Effector memory CD8-positive, alpha-beta T cell (primary cell): Measurements from ENCODE around the gene KCNIP4.

Source experiments
- ATAC-seq: fragments of 150-1000 bp; cut with Tn5 transposase; replicated peaks from 2 replicates; pipeline ENCODE4 v1.10.0; 2021; ENCODE audit warnings: mild to moderate bottlenecking, moderate library complexity
- DNase-seq, 3 experiments: peaks; one replicate each; pipeline ENCODE4 v3.0.0; 2021
- H3K27ac Mint-ChIP-seq, 2 donors: one replicate each; pipeline ENCODE4 v1.8.0; 2022; ENCODE audit warnings: mild to moderate bottlenecking in 2 of 2, mixed read lengths in 2 of 2, moderate library complexity in 2 of 2
- H3K27me3 Mint-ChIP-seq, 2 donors: one replicate each; pipeline ENCODE4 v1.8.0; 2022; ENCODE audit warnings: mixed read lengths in 2 of 2
- H3K36me3 Mint-ChIP-seq: one replicate; pipeline ENCODE4 v1.8.0; 2022; ENCODE audit warnings: mild to moderate bottlenecking, moderate library complexity, mixed read lengths; ENCODE audit not compliant: insufficient read depth
- H3K4me1 Mint-ChIP-seq, 2 donors: one replicate each; pipeline ENCODE4 v1.8.0; 2022; ENCODE audit warnings: low read depth in 2 of 2, mixed read lengths in 2 of 2
- H3K4me3 Mint-ChIP-seq, 2 donors: one replicate each; pipeline ENCODE4 v1.8.0; 2022; ENCODE audit warnings: mild to moderate bottlenecking in 2 of 2, mixed read lengths in 2 of 2, moderate library complexity in 2 of 2
- H3K9me3 Mint-ChIP-seq, 2 donors: one replicate each; pipeline ENCODE4 v1.8.0; 2022; ENCODE audit warnings: mixed read lengths in 2 of 2

The KCNIP4 gene

GRCh38 chr4:21184788-21185187 lies 763.8 kb downstream of the KCNIP4 start:
- H3K27ac Mint-ChIP-seq: no peak overlapping the region
- no peaks in the 10 kb centered on the region for H3K4me1 Mint-ChIP-seq
- H3K9me3 Mint-ChIP-seq: peaks cover 0 to 7% of the 10 kb centered on the region in 2 donors
- ATAC-seq: no peak
- H3K4me3 Mint-ChIP-seq: no peak overlapping the region
- no peak for DNase-seq
- H3K36me3 Mint-ChIP-seq: peaks cover 2% of the 10 kb centered on the region
- no peaks in the 10 kb centered on the region for H3K27me3 Mint-ChIP-seq

GRCh38 chr4:21181716-21182115 lies 766.9 kb downstream of the KCNIP4 start:
- H3K4me1 Mint-ChIP-seq: no peaks in the 10 kb centered on the region
- DNase-seq: no peak
- H3K9me3 Mint-ChIP-seq: peaks cover 2 to 7% of the 10 kb centered on the region in 2 donors
- no peak for ATAC-seq
- H3K36me3 Mint-ChIP-seq: peaks cover 2% of the 10 kb centered on the region
- no peaks in the 10 kb centered on the region for H3K27me3 Mint-ChIP-seq
- no peak overlapping the region for H3K27ac Mint-ChIP-seq
- H3K4me3 Mint-ChIP-seq: no peak overlapping the region

GRCh38 chr4:21177871-21178270 lies 770.7 kb downstream of the KCNIP4 start:
- H3K4me1 Mint-ChIP-seq: no peaks in the 10 kb centered on the region
- H3K27ac Mint-ChIP-seq: no peak overlapping the region
- DNase-seq (no peak), ATAC-seq (no peak)
- no peaks in the 10 kb centered on the region for H3K36me3 Mint-ChIP-seq
- H3K27me3 Mint-ChIP-seq: no peaks in the 10 kb centered on the region
- H3K9me3 Mint-ChIP-seq: peaks cover 0 to 2% of the 10 kb centered on the region in 2 donors
- no peak overlapping the region for H3K4me3 Mint-ChIP-seq

DNA sequence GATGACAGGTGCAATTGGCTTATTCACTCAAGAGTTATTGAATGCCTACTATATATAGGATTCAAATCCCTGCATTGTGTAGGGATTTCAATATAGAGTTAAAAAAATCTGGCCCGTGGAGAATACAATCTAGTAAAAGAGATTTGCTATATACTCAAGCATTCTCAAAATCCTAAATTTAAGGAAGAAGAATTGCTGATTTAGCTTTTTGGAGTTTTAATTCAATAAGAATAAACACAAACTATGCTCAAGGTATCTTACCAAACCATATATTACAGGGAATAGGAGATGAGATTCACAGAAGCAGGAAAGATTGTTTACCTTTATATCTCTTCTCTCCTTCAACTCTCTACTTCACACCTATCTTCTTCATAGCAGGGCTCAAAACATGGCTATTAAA lies 771.5 kb downstream of the KCNIP4 start:
- ATAC-seq: no peak
- Mint-ChIP-seq H3K27me3 (no peaks in the 10 kb centered on the region), H3K9me3 (peaks cover 0 to 2% of the 10 kb centered on the region in 2 donors)

DNA sequence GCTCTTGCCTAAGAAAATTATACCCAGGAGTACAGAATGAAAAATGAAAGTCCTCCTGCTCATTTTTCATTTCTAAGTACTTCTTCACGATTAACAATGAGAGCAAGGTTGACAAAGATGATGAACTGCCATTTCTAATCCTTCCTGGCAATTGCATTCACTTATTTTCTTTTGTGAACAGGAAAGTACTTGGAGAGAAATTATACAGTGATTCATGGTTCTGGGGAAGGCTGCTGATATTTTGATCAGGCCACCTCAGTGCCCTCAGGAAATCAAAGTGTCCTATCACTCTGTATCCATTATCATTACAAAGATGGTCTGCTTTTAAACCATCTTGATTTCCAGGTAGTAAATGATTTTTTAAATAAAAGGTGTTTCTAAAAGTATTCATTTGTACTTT lies 780.9 kb downstream of the KCNIP4 start:
- Mint-ChIP-seq H3K27ac (no peak overlapping the region), H3K4me3 (no peak overlapping the region), H3K9me3 (peaks cover 0 to 3% of the 10 kb centered on the region in 2 donors), H3K4me1 (no peaks in the 10 kb centered on the region), H3K27me3 (no peaks in the 10 kb centered on the region), H3K36me3 (no peaks in the 10 kb centered on the region)
- ATAC-seq: no peak
- DNase-seq: no peak

More for the DNA sequence above, 771.5 kb downstream of the KCNIP4 start:
- Mint-ChIP-seq H3K36me3 (no peaks in the 10 kb centered on the region), H3K4me1 (no peaks in the 10 kb centered on the region), H3K27ac (no peak overlapping the region), H3K4me3 (no peak overlapping the region)
- DNase-seq: no peak

DNA sequence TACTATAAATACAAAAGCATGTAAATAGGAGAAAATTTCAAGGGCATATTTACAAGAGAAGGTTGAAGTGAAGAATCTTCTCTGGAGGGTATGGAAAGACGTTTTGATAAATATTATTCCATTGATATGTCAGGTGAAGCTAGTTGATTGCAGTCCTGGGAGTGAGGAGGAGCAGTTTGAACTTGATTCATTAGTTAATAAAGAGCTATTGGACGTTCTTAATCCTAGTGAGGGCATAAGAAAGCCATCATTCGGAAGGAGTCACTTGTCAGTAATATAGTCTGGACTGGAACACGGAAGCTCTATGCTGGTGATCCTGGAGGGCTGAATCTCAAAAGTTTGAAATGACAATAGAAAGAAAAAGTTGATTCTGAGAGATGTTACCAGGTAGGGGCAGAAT lies 793.2 kb downstream of the KCNIP4 start:
- H3K4me3 Mint-ChIP-seq: no peak overlapping the region
- H3K4me1 Mint-ChIP-seq: no peaks in the 10 kb centered on the region
- H3K27me3 Mint-ChIP-seq: no peaks in the 10 kb centered on the region
- DNase-seq (no peak), ATAC-seq (no peak)
- H3K36me3 Mint-ChIP-seq: no peaks in the 10 kb centered on the region
- no peak overlapping the region for H3K27ac Mint-ChIP-seq
- peaks cover 0 to 1% of the 10 kb centered on the region in 2 donors for H3K9me3 Mint-ChIP-seq

DNA sequence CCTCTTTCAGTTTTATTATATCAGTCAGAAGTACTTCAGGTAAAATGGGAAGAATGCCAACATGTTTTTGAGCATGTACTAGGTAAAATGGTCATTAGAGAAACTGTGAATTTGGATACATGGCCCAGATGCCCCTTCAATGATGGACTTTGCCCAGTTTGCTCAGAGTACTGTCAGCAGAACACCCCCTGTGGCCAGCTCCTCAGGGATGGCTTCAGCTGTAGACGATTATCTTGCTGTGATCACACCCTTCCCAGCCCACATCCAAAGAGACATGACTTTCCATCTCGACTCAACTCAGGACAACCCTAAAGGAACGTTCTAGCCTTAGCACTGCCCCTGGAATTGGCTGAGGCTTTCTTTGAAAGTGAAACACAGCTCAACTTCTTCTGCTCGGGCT lies 809.2 kb downstream of the KCNIP4 start:
- no peak for ATAC-seq
- no peak for DNase-seq
- Mint-ChIP-seq H3K4me1 (no peaks in the 10 kb centered on the region), H3K4me3 (no peak overlapping the region), H3K9me3 (peaks cover 0 to 5% of the 10 kb centered on the region in 2 donors), H3K36me3 (no peaks in the 10 kb centered on the region), H3K27me3 (no peaks in the 10 kb centered on the region), H3K27ac (no peak overlapping the region)

DNA sequence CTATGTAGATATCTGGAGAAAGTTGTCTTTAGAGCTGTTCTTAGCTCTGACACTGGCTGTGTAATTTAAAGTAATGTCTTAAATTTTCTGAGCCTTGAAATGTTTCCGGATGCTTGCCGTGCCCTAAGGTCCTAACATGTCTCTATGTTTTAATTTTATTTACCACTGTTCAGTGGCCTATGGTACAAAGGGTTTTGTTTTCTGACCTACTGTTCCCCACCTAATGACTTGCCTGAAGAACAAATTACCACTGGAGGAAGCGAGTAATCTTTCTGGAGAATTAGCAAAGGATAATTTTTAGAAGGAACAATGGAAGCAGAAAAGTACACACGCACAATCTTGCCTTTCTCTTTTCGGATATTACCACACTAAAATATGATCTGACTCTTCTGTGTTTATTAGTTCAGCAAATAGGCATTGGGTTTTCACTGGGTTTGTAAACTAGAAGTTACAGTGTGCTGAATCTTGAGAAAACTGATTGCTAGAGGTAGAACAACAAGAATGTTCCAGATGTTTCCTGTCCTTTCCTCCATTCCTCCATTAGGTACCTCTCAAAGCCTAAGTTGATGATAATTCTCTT lies 812.4 kb downstream of the KCNIP4 start:
- ATAC-seq: no peak
- Mint-ChIP-seq H3K9me3 (peaks cover 0 to 5% of the 10 kb centered on the region in 2 donors), H3K36me3 (peaks cover 3% of the 10 kb centered on the region), H3K27me3 (no peaks in the 10 kb centered on the region), H3K4me3 (no peak overlapping the region), H3K4me1 (no peaks in the 10 kb centered on the region), H3K27ac (no peak overlapping the region)
- DNase-seq: no peak

GRCh38 chr4:21134994-21135393 lies 813.6 kb downstream of the KCNIP4 start:
- Mint-ChIP-seq H3K36me3 (peaks cover 3% of the 10 kb centered on the region), H3K4me1 (no peaks in the 10 kb centered on the region), H3K4me3 (no peak overlapping the region), H3K27ac (no peak overlapping the region), H3K27me3 (no peaks in the 10 kb centered on the region), H3K9me3 (peaks cover 0 to 2% of the 10 kb centered on the region in 2 donors)
- DNase-seq: peak in 2 of 3 experiments; percentile 2 to 8
- peak; percentile 65 for ATAC-seq

- Mint-ChIP-seq H3K9me3 (no peaks in the 10 kb centered on the region), H3K4me1 (no peaks in the 10 kb centered on the region), H3K4me3 (no peak overlapping the region), H3K27me3 (no peaks in the 10 kb centered on the region), H3K27ac (no peak overlapping the region), H3K36me3 (peaks cover 3% of the 10 kb centered on the region)
- DNase-seq (no peak), ATAC-seq (no peak)
Observed at GRCh38 chr4:21130606-21131005, 818.0 kb downstream of the KCNIP4 start.

GRCh38 chr4:21126014-21126512 lies 822.5 kb downstream of the KCNIP4 start:
- no peak for DNase-seq
- no peaks in the 10 kb centered on the region for H3K4me1 Mint-ChIP-seq
- no peak overlapping the region for H3K27ac Mint-ChIP-seq
- ATAC-seq: no peak
- H3K9me3 Mint-ChIP-seq: peaks cover 0 to 2% of the 10 kb centered on the region in 2 donors
- H3K4me3 Mint-ChIP-seq: no peak overlapping the region
- H3K27me3 Mint-ChIP-seq: no peaks in the 10 kb centered on the region
- H3K36me3 Mint-ChIP-seq: no peaks in the 10 kb centered on the region

DNA sequence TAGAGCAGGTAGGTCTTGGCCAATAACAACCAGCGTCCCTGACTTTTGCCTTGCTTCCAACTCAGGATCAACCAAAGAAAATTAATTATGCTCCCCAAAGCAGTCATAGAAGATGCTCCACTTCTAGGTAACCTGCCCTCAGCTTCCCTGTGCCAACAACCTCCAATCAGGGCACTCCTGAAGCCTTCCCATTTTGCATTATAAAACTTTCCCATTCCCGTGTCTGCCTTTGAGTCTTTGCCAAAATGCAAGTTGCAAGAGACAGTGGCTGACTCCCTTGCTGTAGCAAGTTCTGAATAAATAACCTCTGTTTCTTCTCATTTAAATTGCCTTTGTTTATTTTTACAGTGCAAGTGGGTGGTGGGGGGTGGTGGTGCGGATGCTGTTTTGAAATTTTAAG lies 830.3 kb downstream of the KCNIP4 start:
- H3K4me1 Mint-ChIP-seq: no peaks in the 10 kb centered on the region
- peaks cover 0 to 7% of the 10 kb centered on the region in 2 donors for H3K9me3 Mint-ChIP-seq
- no peak overlapping the region for H3K4me3 Mint-ChIP-seq
- no peaks in the 10 kb centered on the region for H3K27me3 Mint-ChIP-seq
- H3K27ac Mint-ChIP-seq: no peak overlapping the region
- H3K36me3 Mint-ChIP-seq: no peaks in the 10 kb centered on the region
- no peak for DNase-seq
- ATAC-seq: no peak

DNA sequence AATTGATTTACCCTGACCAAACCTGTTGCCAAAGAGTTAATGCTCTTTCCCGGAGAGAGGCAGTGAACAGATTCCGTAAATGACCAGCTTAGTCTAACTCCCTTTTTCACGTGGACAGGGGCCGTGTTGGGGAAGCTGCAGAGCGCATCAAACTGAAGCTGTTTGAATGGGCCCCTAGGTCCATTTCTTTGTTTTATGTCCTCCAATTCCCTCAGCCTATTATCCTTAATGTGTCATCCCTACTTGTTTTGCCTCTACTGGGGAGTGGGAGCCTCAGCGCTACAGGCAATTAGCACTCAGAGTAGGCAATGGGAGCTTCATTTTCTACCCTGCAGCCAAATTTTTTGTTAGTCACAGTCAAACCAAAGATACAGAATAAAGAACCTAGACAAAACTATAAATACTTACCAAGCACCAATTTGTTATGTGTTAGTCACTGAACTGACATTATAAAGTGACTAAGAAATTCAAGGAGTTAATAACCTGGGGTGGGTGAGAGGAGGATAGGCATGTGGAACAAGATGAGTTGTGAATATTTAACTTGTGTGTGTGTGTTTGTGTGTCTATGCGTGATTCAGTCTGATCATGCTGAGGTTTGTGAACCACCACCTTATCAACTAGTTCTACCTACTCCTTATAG lies 830.9 kb downstream of the KCNIP4 start:
- DNase-seq (no peak), ATAC-seq (no peak)
- H3K27me3 Mint-ChIP-seq: no peaks in the 10 kb centered on the region
- H3K4me1 Mint-ChIP-seq: no peaks in the 10 kb centered on the region
- H3K4me3 Mint-ChIP-seq: no peak overlapping the region
- H3K36me3 Mint-ChIP-seq: no peaks in the 10 kb centered on the region
- no peak overlapping the region for H3K27ac Mint-ChIP-seq
- H3K9me3 Mint-ChIP-seq: peaks cover 1 to 7% of the 10 kb centered on the region in 2 donors

DNA sequence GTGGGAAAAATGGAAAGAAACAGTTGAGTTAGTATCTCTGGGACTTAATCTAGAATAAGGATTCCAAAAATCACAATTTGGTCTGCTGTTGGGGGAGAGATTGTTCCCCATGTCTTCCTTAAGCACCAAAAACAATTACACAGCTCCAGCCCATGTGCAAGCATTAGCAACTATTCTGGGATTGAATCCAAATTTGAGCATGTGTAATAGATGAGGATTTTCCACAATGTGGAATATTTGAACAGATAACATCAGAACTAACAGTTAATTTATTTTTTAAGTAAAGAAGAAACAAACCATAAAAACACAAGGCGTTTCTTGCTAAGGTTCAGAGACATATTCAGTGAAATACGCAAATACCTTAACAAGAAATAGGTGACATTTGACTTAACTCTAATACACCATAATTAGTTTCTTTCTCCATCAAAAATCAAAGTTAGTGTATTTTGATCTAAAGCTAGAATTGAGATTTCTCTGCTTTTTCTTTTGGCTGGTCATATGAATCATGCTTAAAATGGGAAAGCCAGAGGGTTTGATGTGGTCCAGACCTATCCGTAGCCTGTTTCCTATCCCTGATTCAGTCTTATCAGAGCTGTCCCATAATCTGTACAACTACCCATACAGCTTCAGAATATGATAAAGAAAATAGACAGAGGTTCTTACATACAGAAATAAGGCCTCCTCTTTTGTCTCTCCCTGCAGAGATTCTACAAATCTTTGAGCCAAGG lies 834.9 kb downstream of the KCNIP4 start:
- no peaks in the 10 kb centered on the region for H3K36me3 Mint-ChIP-seq
- no peak for DNase-seq
- H3K9me3 Mint-ChIP-seq: peaks cover 1 to 7% of the 10 kb centered on the region in 2 donors
- no peak overlapping the region for H3K27ac Mint-ChIP-seq
- no peak overlapping the region for H3K4me3 Mint-ChIP-seq
- H3K4me1 Mint-ChIP-seq: no peaks in the 10 kb centered on the region
- H3K27me3 Mint-ChIP-seq: no peaks in the 10 kb centered on the region
- ATAC-seq: no peak
